Gastrocnemius medialis (tissue), 4 donors: ENCODE measurements around the gene SAMD4B.

Source experiments
- CTCF ChIP-seq, 5 experiments: fragments of 450-650 bp in 3 of 5; fragments of 200-600 bp in 2 of 5; sonication (generic) in 2 of 5; IDR thresholded peaks in 4 of 5; conservative IDR thresholded peaks in 1 of 5; 1 replicate in 4 of 5; 2 replicates in 1 of 5; pipeline ENCODE4 v1.5.1; 2016 to 2019; ENCODE audit warnings: antibody characterized with exemption in 5 of 5, mild to moderate bottlenecking in 3 of 5, moderate library complexity in 3 of 5
- POLR2A ChIP-seq, 2 donors: fragments of 450-650 bp; IDR thresholded peaks; one replicate each; pipeline ENCODE4 v1.6.1; 2017; ENCODE audit warnings: antibody characterized with exemption in 2 of 2, mild to moderate bottlenecking in 2 of 2, moderate library complexity in 2 of 2

GRCh38 chr19:39413272-39413910 is 71.2 kb downstream of the SAMD4B start:
- TF ChIP-seq CTCF (IDR thresholded peaks at IDR 0.05 in 4 of 5, conservative IDR thresholded peaks at IDR 0.05 in 1 of 5) (no peak), POLR2A (IDR thresholded peaks at IDR 0.05) (no peak)
